Stimulated activated CD8-positive, alpha-beta memory T cell treated with anti-CD3 and anti-CD28 coated beads, Interleukin-7, amount 100 ng/mL, for 4 hours (primary cell): ENCODE data around the gene SPC24.
"Not testable (repeated sequence)": the region's sequence is repeated elsewhere in the genome, so short reads cannot be mapped to it uniquely, and the experiment has no call there.

Experiments used
- DNase-seq, 2 donors: peaks; one replicate each; pipeline ENCODE4 v3.0.0-alpha.2; 2020; ENCODE audit warnings: low read depth in 2 of 2

Gene SPC24

GRCh38 chr19:11125994-11126685 is 29.4 kb downstream of the SPC24 start:
- peak; percentile 45 to 58 for DNase-seq

GRCh38 chr19:11124157-11124556 is 31.4 kb downstream of the SPC24 start:
- not testable (repeated sequence) for DNase-seq

GRCh38 chr19:11123114-11123513 is 32.5 kb downstream of the SPC24 start:
- DNase-seq: no peak

GRCh38 chr19:11121963-11122362 is 33.6 kb downstream of the SPC24 start:
- not testable (repeated sequence) for DNase-seq

- no peak for DNase-seq
Measured at GRCh38 chr19:11116507-11116906, 39.1 kb downstream of the SPC24 start.

- DNase-seq: no peak
Measured at GRCh38 chr19:11115895-11116446, 39.6 kb downstream of the SPC24 start.

GRCh38 chr19:11115042-11115441 is 40.5 kb downstream of the SPC24 start:
- no peak for DNase-seq

- DNase-seq: no peak
Measured at GRCh38 chr19:11113140-11113708, 42.4 kb downstream of the SPC24 start.

- no peak for DNase-seq
Measured at GRCh38 chr19:11111771-11112144, 43.8 kb downstream of the SPC24 start.

GRCh38 chr19:11111117-11111770 is 44.3 kb downstream of the SPC24 start:
- DNase-seq: no peak

- DNase-seq: no peak
Measured at GRCh38 chr19:11108746-11109145, 46.8 kb downstream of the SPC24 start.

- DNase-seq: no peak
Measured at GRCh38 chr19:11106477-11106876, 49.1 kb downstream of the SPC24 start.

GRCh38 chr19:11105014-11105636 is 50.5 kb downstream of the SPC24 start:
- no peak for DNase-seq

- DNase-seq: not testable (repeated sequence)
Measured at GRCh38 chr19:11103667-11104066, 51.9 kb downstream of the SPC24 start.

- no peak for DNase-seq
Measured at GRCh38 chr19:11102944-11103343, 52.6 kb downstream of the SPC24 start.

- DNase-seq: no peak
Measured at GRCh38 chr19:11101057-11101456, 54.5 kb downstream of the SPC24 start.

GRCh38 chr19:11100049-11100448 is 55.5 kb downstream of the SPC24 start:
- DNase-seq: no peak

GRCh38 chr19:11098861-11099260 is 56.7 kb downstream of the SPC24 start:
- DNase-seq: no peak

GRCh38 chr19:11098327-11098726 is 57.3 kb downstream of the SPC24 start:
- no peak for DNase-seq

- DNase-seq: not testable (repeated sequence)
Measured at GRCh38 chr19:11097367-11097766, 58.2 kb downstream of the SPC24 start.

- DNase-seq: no peak
Measured at GRCh38 chr19:11096210-11096841, 59.3 kb downstream of the SPC24 start.
